CD8-positive, alpha-beta memory T cell (primary cell): Measurements from ENCODE around the gene DPF1. TPM values are rescaled to one million over a fixed set of nuclear protein-coding genes. Genes with fewer than 3 reads are reported as not detected.
A peak's percentile ranks its signal among the peaks of the same experiment; 100 is the strongest.

Experiments used
- CTCF ChIA-PET: fragments of 350-600 bp; sonication (Branson Sonifier 250); formaldehyde crosslinking; loops from one replicate; lab custom pipeline; 2021; ENCODE audit warnings: antibody characterized with exemption; lab: Charles Lee
- POLR2A ChIA-PET: fragments of 350-600 bp; sonication (Branson Sonifier 250); formaldehyde crosslinking; loops from one replicate; lab custom pipeline; 2021; ENCODE audit warnings: antibody characterized with exemption; lab: Charles Lee
- DNase-seq, 5 donors: peaks; one replicate each; pipeline versions ENCODE4 v3.0.0 to v3.0.0-alpha.2; 2020 to 2022; ENCODE audit warnings: mixed read lengths in 1 of 5
- H3K27ac ChIP-seq: one replicate; pipeline ENCODE4 v1.7.0; 2013; ENCODE audit warnings: low read depth, mild to moderate bottlenecking, low read length, moderate library complexity
- H3K27me3 ChIP-seq: 2 replicates; pipeline ENCODE4 v1.7.0; 2013; ENCODE audit warnings: low read length, mild to moderate bottlenecking; ENCODE audit not compliant: insufficient read depth, poor library complexity, severe bottlenecking
- H3K36me3 ChIP-seq: 2 replicates; pipeline ENCODE4 v1.7.0; 2013; ENCODE audit warnings: mild to moderate bottlenecking, low read length, moderate library complexity; ENCODE audit not compliant: insufficient read depth
- H3K4me1 ChIP-seq: 2 replicates; pipeline ENCODE4 v1.7.0; 2013; ENCODE audit warnings: mild to moderate bottlenecking, low read length, moderate library complexity; ENCODE audit not compliant: insufficient read depth
- H3K4me3 ChIP-seq: 2 replicates; pipeline ENCODE4 v1.7.0; 2013; ENCODE audit warnings: mild to moderate bottlenecking, low read length
- H3K9me3 ChIP-seq: 2 replicates; pipeline ENCODE4 v1.7.0; 2013; ENCODE audit warnings: mild to moderate bottlenecking, low read length
- H3K27ac Mint-ChIP-seq, 8 donors: one replicate each; pipeline ENCODE4 v1.8.0; 2020 to 2021; ENCODE audit warnings: mixed read lengths in 8 of 8, mild to moderate bottlenecking in 6 of 8, inconsistent platforms in 3 of 8, moderate library complexity in 3 of 8
- H3K27me3 Mint-ChIP-seq, 2 donors: one replicate each; pipeline ENCODE4 v1.8.0; 2020 to 2021; ENCODE audit warnings: mixed read lengths in 2 of 2, mild to moderate bottlenecking in 1 of 2, moderate library complexity in 1 of 2
- H3K36me3 Mint-ChIP-seq, 3 donors: one replicate each; pipeline ENCODE4 v1.8.0; 2020 to 2021; ENCODE audit warnings: mixed read lengths in 3 of 3, inconsistent platforms in 1 of 3, mild to moderate bottlenecking in 1 of 3
- H3K4me1 Mint-ChIP-seq, 3 donors: one replicate each; pipeline ENCODE4 v1.8.0; 2020 to 2021; ENCODE audit warnings: mixed read lengths in 3 of 3, inconsistent platforms in 1 of 3, mild to moderate bottlenecking in 1 of 3
- H3K4me3 Mint-ChIP-seq, 7 donors: one replicate each; pipeline ENCODE4 v1.8.0; 2020 to 2021; ENCODE audit warnings: mixed read lengths in 7 of 7, mild to moderate bottlenecking in 6 of 7, moderate library complexity in 4 of 7, inconsistent platforms in 2 of 7
- H3K9me3 Mint-ChIP-seq, 5 donors: one replicate each; pipeline ENCODE4 v1.8.0; 2020 to 2022; ENCODE audit warnings: mixed read lengths in 5 of 5, mild to moderate bottlenecking in 3 of 5, moderate library complexity in 2 of 5, inconsistent platforms in 1 of 5
- polyA plus RNA-seq: library from polyadenylated mRNA; unstranded; fragments of 300-500 nt; fragmentation: Illumina TruSeq; gene quantifications from one replicate; pipeline ENCODE4 v1.2.3, GENCODE V29; 2021
- total RNA-seq, 2 experiments: library from RNA; stranded (reverse); gene quantifications; one replicate each; pipeline ENCODE4 v1.2.3, GENCODE V29; 2021

DPF1 gene
- total and polyA plus RNA-seq, 3 experiments from 2014 or later = 0.78 to 1.1 TPM; not detected in 1

DNA sequence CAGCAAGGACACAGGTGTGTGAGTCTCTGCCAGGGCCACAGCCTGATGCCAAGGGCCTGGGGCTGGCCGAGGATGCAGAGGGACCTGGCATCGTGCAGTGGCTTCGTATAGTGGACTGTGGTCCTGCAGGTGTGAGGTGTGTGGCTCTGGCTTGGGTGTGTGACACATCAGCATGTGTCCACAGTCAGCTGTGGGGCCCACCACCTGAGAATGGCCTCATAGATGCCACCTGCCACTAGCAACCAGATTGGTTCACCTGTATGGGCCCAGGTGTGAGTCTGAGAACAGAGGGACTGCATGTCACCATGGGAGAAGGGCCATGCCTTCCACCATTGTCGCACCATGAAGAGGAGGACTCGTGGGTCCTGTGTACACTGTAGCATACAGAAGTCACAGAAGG, 29.8 kb upstream of the DPF1 start:
- H3K9me3 Mint-ChIP-seq = no peaks in the 10 kb centered on the region
- no peak overlapping the region for H3K4me3 ChIP-seq
- no peak for DNase-seq
- POLR2A ChIA-PET = no interaction called here
- H3K4me1 Mint-ChIP-seq = peaks cover 0 to 6% (median 0%) of the 10 kb centered on the region in 3 donors
- H3K27me3 Mint-ChIP-seq = peaks cover 30 to 38% of the 10 kb centered on the region in 2 donors
- no peaks in the 10 kb centered on the region for H3K36me3 ChIP-seq
- H3K4me1 ChIP-seq = no peaks in the 10 kb centered on the region
- H3K27ac Mint-ChIP-seq = no peak overlapping the region
- CTCF ChIA-PET = no interaction called here
- H3K4me3 Mint-ChIP-seq = no peak overlapping the region
- H3K36me3 Mint-ChIP-seq = no peaks in the 10 kb centered on the region
- H3K9me3 ChIP-seq = no peaks in the 10 kb centered on the region
- no peaks in the 10 kb centered on the region for H3K27me3 ChIP-seq
- H3K27ac ChIP-seq = no peak overlapping the region

DNA sequence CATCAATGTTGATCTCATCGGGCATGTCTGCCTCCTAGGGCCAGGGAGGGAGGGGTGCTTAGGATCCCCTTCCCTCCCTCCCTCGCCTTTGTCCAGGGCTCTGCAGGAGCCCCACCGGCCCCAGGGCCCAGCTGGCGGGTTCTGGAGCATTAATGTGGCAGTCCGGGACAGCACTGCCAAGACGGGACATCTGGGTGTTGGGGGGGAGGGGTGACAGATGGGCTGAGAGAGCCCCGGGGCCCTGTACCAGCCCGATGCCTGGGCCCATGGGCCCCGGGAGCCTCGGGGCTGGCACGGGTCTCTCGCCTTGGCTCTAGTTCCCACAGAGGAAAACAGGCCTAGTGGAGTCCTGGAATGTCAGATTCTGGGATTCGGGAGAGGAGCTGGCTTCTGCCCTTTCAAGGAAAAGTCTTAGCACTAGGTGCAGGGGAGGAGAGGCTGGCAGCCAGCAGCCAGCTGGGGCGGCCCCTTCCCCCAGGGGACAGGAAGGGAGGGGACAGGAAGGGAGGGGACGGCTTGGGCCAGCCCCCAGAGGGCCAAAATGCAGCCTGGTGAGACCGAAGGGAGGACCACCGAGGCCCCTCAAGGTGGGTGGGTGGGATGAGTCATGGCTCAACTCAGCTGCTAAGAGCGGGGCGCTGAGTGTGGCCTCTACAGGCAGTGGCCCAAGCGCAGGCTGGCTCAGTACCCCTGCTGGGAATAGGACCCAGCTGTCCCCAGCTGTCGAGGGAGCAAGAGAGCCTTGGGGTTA, 29.1 kb upstream of the DPF1 start:
- DNase-seq = no peak
- Histone ChIP-seq H3K27ac (no peak overlapping the region), H3K4me3 (no peak overlapping the region), H3K27me3 (no peaks in the 10 kb centered on the region), H3K36me3 (no peaks in the 10 kb centered on the region), H3K4me1 (no peaks in the 10 kb centered on the region), H3K9me3 (no peaks in the 10 kb centered on the region)
- POLR2A ChIA-PET = no interaction called here
- Mint-ChIP-seq H3K4me1 (peaks cover 0 to 6% (median 0%) of the 10 kb centered on the region in 3 donors), H3K9me3 (no peaks in the 10 kb centered on the region), H3K27ac (no peak overlapping the region), H3K4me3 (no peak overlapping the region), H3K27me3 (peaks cover 30 to 37% of the 10 kb centered on the region in 2 donors), H3K36me3 (no peaks in the 10 kb centered on the region)
- CTCF ChIA-PET = no interaction called here

DNA sequence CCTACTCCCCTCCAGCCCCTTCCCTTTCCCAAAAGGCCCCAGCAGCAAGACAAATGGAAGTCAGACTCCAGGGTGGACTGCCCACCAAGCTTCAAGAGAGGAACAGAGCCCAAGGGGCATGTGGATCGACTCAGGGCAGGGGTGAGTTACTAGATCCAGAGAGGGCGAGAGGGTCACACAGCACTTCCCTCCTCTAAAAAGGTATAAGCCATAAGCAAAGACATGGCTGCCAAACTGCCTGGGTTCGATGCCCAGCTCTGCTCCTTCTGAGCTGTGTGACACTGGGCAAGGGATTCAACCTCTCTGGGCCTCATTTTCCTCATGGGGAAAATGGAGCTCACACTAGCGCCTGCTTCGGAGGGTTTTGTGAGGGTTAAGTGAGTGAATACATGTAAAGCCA, 28.4 kb upstream of the DPF1 start:
- Mint-ChIP-seq H3K27ac (peak overlapping the region in 1 of 8 donors; percentile 24), H3K9me3 (no peaks in the 10 kb centered on the region), H3K27me3 (peaks cover 28 to 34% of the 10 kb centered on the region in 2 donors), H3K36me3 (no peaks in the 10 kb centered on the region), H3K4me1 (peaks cover 0 to 6% (median 0%) of the 10 kb centered on the region in 3 donors), H3K4me3 (no peak overlapping the region)
- Histone ChIP-seq H3K27me3 (no peaks in the 10 kb centered on the region), H3K9me3 (no peaks in the 10 kb centered on the region), H3K27ac (no peak overlapping the region), H3K36me3 (no peaks in the 10 kb centered on the region), H3K4me3 (no peak overlapping the region), H3K4me1 (no peaks in the 10 kb centered on the region)
- CTCF ChIA-PET = no interaction called here
- DNase-seq = no peak
- POLR2A ChIA-PET = no interaction called here

DNA sequence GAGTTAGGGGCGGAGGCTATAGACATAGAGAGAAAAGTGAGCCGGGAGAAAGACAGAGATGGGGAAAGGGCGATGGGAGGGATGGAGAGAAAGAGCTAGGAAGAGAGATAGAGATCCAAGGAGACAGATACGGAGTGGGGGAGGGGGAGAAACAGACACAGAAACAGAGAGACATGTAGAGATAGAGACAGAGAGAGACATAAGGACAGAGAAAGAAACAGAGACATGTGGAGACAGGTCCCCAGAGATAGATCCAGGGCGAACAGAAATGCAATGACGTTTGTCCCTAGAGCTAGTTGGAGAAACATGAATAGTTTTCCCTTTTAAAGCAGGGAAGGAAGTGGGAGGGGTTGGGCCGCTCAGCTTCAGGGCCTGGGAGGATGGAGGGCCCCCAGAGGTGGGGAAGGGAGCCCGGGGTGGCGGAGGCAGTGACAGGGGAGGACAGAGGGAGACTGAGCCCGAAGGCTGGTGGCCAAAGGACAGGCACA, 27.6 kb upstream of the DPF1 start:
- Mint-ChIP-seq H3K4me1 (peaks cover 0 to under 1% (median 0%) of the 10 kb centered on the region in 3 donors), H3K9me3 (no peaks in the 10 kb centered on the region), H3K36me3 (no peaks in the 10 kb centered on the region), H3K27ac (no peak overlapping the region), H3K27me3 (peaks cover 21 to 27% of the 10 kb centered on the region in 2 donors), H3K4me3 (no peak overlapping the region)
- Histone ChIP-seq H3K4me3 (no peak overlapping the region), H3K27ac (no peak overlapping the region), H3K4me1 (no peaks in the 10 kb centered on the region), H3K27me3 (no peaks in the 10 kb centered on the region), H3K36me3 (no peaks in the 10 kb centered on the region), H3K9me3 (no peaks in the 10 kb centered on the region)
- POLR2A ChIA-PET = no interaction called here
- DNase-seq = no peak
- CTCF ChIA-PET = interaction anchor here (1.1 kb wide), 1 partner anchor 10 kb away, joined by 3 read pairs; no protein-coding TSS in a partner anchor

DNA sequence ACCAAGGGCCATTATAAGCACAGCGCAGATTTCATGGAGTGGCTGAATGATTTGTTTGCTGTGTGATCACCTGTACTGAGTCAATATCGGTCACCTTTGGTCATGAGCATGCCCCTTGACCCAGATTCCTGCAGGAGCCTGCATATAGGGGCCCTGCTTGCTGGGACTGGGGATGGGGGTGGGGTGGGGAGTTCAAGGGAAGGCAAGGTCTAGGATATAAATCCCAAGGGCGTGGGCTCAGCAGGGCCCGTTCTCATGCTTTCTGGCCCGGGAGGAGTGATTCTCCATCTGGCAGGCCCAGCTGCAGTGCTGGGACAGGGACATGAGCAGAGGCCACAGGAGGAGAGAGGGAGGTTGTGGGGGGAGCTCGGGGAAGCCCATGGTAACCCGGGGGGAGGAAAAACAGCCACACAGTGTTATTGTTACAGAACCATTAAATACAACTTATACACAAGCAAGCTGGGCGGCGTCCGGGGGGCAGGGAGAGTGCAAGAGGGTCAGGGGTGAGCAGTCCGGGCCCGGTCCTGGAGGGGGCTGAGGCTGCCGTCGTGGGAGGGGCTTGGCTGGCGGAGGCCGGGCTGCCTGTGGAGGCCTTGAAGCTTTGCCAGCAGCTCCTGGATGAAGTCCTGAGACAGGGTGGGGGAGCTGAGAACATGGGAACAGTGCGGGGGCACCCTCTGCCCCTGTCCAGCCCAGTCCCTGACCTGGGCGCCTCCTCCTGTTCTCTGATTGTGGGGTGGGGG, 27.0 kb upstream of the DPF1 start:
- CTCF ChIA-PET = interaction anchor here (1.1 to 1.5 kb wide), 2 partner anchors 9 to 83 kb away, joined by 3 to 5 read pairs; no protein-coding TSS in a partner anchor
- DNase-seq = no peak
- Histone ChIP-seq H3K9me3 (no peaks in the 10 kb centered on the region), H3K36me3 (no peaks in the 10 kb centered on the region), H3K27ac (no peak overlapping the region), H3K4me3 (no peak overlapping the region), H3K4me1 (no peaks in the 10 kb centered on the region), H3K27me3 (no peaks in the 10 kb centered on the region)
- no peaks in the 10 kb centered on the region for H3K9me3 Mint-ChIP-seq
- no peak overlapping the region for H3K27ac Mint-ChIP-seq
- H3K36me3 Mint-ChIP-seq = no peaks in the 10 kb centered on the region
- H3K4me1 Mint-ChIP-seq = no peaks in the 10 kb centered on the region
- POLR2A ChIA-PET = no interaction called here
- H3K4me3 Mint-ChIP-seq = no peak overlapping the region
- peaks cover 20 to 26% of the 10 kb centered on the region in 2 donors for H3K27me3 Mint-ChIP-seq

DNA sequence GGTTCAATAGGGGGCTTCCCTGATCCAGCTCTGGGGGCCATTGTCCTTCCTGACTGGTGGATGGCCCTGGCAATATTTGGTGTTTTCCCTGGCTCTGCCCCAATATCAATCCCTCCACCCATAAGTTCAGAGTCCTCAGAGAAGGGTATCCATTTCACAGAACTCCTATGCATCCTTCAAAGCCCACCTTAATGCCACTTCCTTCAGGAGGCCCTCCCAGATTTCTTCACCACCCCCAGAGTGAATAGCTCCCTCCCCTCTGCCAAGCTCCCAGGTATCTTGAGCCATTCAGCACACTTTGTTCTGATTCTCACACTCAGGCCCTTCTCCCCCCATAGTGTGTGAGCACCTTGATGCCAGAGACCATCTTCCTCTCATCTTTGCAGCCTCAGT, 26.4 kb upstream of the DPF1 start:
- POLR2A ChIA-PET = no interaction called here
- Mint-ChIP-seq H3K36me3 (no peaks in the 10 kb centered on the region), H3K9me3 (no peaks in the 10 kb centered on the region), H3K4me3 (no peak overlapping the region), H3K27ac (no peak overlapping the region), H3K4me1 (no peaks in the 10 kb centered on the region), H3K27me3 (peaks cover 16 to 22% of the 10 kb centered on the region in 2 donors)
- no peak for DNase-seq
- Histone ChIP-seq H3K27me3 (no peaks in the 10 kb centered on the region), H3K9me3 (no peaks in the 10 kb centered on the region), H3K4me1 (no peaks in the 10 kb centered on the region), H3K4me3 (no peak overlapping the region), H3K27ac (no peak overlapping the region), H3K36me3 (no peaks in the 10 kb centered on the region)
- CTCF ChIA-PET = interaction anchor here (0.6 to 1.5 kb wide), 3 partner anchors 8 to 84 kb away, joined by 3 to 5 read pairs (median 3); no protein-coding TSS in a partner anchor

DNA sequence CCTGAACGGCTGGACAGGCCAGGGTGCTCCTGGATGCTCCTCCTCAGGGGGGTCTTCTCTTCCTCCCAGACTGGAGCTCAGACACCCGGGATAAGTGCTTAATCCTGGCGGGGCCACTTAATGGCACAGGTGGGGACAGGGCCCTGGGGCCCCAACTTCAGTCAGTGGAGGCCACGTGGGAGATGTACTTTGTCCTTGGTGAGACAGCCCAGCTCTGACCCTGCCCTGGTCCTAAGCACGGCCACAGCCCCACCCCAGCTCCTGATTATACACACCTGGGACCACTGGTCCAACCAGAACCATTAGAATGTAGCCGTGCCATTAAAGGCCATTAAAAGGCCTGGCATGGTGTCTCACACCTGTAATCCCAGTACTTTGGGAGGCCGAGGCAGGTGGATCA, 24.4 kb upstream of the DPF1 start:
- Histone ChIP-seq H3K9me3 (no peaks in the 10 kb centered on the region), H3K4me1 (no peaks in the 10 kb centered on the region), H3K27me3 (no peaks in the 10 kb centered on the region), H3K36me3 (no peaks in the 10 kb centered on the region), H3K4me3 (no peak overlapping the region), H3K27ac (no peak overlapping the region)
- no peaks in the 10 kb centered on the region for H3K9me3 Mint-ChIP-seq
- H3K27ac Mint-ChIP-seq = no peak overlapping the region
- H3K4me3 Mint-ChIP-seq = no peak overlapping the region
- no peak for DNase-seq
- ChIA-PET CTCF (no interaction called here), POLR2A (no interaction called here)
- H3K4me1 Mint-ChIP-seq = peaks cover 2 to 5% (median 4%) of the 10 kb centered on the region in 3 donors
- no peaks in the 10 kb centered on the region for H3K36me3 Mint-ChIP-seq
- peaks cover 6 to 19% of the 10 kb centered on the region in 2 donors for H3K27me3 Mint-ChIP-seq

DNA sequence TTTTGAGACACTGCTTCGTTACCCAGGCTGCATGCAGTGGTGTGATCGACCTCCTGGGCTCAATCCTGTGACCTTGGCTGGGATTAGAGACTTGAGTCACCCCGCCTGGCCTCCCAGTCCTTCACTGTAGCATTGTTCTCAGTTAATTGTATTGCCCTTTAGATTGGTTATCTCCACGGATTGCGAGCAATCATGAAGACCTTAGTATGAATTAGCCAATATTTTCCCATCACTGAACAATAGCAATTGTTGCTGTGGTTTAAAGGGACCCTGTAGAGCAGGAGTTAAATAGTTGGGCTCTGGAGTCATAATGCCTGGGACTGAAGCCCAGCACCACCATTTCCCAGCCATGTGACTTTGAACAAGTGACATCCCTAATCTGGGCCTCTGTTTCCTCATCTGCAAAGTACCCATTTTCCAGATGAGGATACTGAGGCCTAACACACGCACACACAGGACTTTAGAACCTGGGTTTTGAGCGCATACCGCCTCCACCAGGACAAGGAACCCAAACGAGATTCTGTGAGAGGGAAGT, 23.8 kb upstream of the DPF1 start:
- Histone ChIP-seq H3K9me3 (no peaks in the 10 kb centered on the region), H3K27me3 (no peaks in the 10 kb centered on the region), H3K27ac (no peak overlapping the region), H3K4me1 (no peaks in the 10 kb centered on the region), H3K36me3 (no peaks in the 10 kb centered on the region), H3K4me3 (no peak overlapping the region)
- no peak for DNase-seq
- Mint-ChIP-seq H3K27me3 (peaks cover 6 to 19% of the 10 kb centered on the region in 2 donors), H3K36me3 (no peaks in the 10 kb centered on the region), H3K4me3 (no peak overlapping the region), H3K27ac (no peak overlapping the region), H3K4me1 (peaks cover 2 to 5% (median 4%) of the 10 kb centered on the region in 3 donors), H3K9me3 (no peaks in the 10 kb centered on the region)
- POLR2A ChIA-PET = no interaction called here
- CTCF ChIA-PET = no interaction called here
